Thyroid gland (tissue), 4 donors: ENCODE results near the gene SELP. TPM values are rescaled to one million over a fixed set of nuclear protein-coding genes. Genes with fewer than 3 reads are reported as not detected.

Experiments used
- DNase-seq, 2 donors: peaks; one replicate each; pipeline ENCODE4 v3.0.0-alpha.2; 2019
- H3K27ac ChIP-seq, 3 donors: fragments of 200-600 bp; sonication (generic); 1 replicate in 2 of 3; 2 replicates in 1 of 3; pipeline ENCODE4 v1.5.1; 2016 to 2019; ENCODE audit warnings: mild to moderate bottlenecking in 1 of 3, moderate library complexity in 1 of 3
- H3K27me3 ChIP-seq: fragments of 200-600 bp; sonication (generic); one replicate; pipeline ENCODE4 v1.5.1; 2019
- H3K36me3 ChIP-seq, 2 donors: fragments of 200-600 bp; sonication (generic); one replicate each; pipeline ENCODE4 v1.5.1; 2016 to 2019
- H3K4me1 ChIP-seq, 2 donors: fragments of 200-600 bp; sonication (generic); one replicate each; pipeline ENCODE4 v1.5.1; 2017 to 2019
- H3K4me3 ChIP-seq, 3 donors: fragments of 200-600 bp; sonication (generic); replicated peaks in 1 of 3; 1 replicate in 2 of 3; 2 replicates in 1 of 3; pipeline ENCODE4 v1.5.1; 2016; ENCODE audit warnings: mild to moderate bottlenecking in 1 of 3
- H3K9me3 ChIP-seq: fragments of 200-600 bp; sonication (generic); one replicate; pipeline ENCODE4 v1.5.1; 2017
- CTCF ChIP-seq, 6 experiments: fragments of 200-600 bp in 3 of 6; fragments of 450-650 bp in 3 of 6; sonication (generic) in 3 of 6; IDR thresholded peaks; one replicate each; pipeline ENCODE4 v1.5.1; 2016 to 2019; ENCODE audit warnings: antibody characterized with exemption in 6 of 6, mild to moderate bottlenecking in 2 of 6, inconsistent platforms in 1 of 6, moderate library complexity in 1 of 6
- POLR2A ChIP-seq, 2 donors: fragments of 450-650 bp; IDR thresholded peaks; one replicate each; pipeline ENCODE4 v1.6.1; 2017; ENCODE audit warnings: antibody characterized with exemption in 2 of 2, mild to moderate bottlenecking in 2 of 2, moderate library complexity in 1 of 2
- WGBS, 2 donors: methylation state at CpG; one replicate each; pipeline ENCODE4 v1.1.5; 2017; 5-methylcytosine and 5-hydroxymethylcytosine counted together
- intact Hi-C: fragments of 100-400 bp; cut with DNase I; formaldehyde crosslinking; loops from one replicate; pipeline ENCODE4 v1.15.1; 2023
- total RNA-seq, 4 donors: library from RNA; depleted of rRNA; stranded (reverse); fragments of >200 nt; gene quantifications; one replicate each; pipeline ENCODE4 v1.2.3, GENCODE V29; 2016

The SELP gene
- total RNA-seq, 4 donors from 2014 or later, result 3.6 to 8.2 (median 5.4) TPM

- intact Hi-C loops, result no loop called here
- Histone ChIP-seq H3K27ac (no peak overlapping the region), H3K9me3 (no peaks in the 10 kb centered on the region), H3K4me1 (peaks cover 4 to 10% of the 10 kb centered on the region in 2 donors), H3K4me3 (no peak overlapping the region), H3K27me3 (no peaks in the 10 kb centered on the region), H3K36me3 (no peaks in the 10 kb centered on the region)
- TF ChIP-seq POLR2A (IDR thresholded peaks at IDR 0.05) (no peak), CTCF (IDR thresholded peaks at IDR 0.05) (no peak)
- DNase-seq, result no peak
Observed at GRCh38 chr1:169585181-169585580, 44.7 kb downstream of the SELP start.

- Histone ChIP-seq H3K9me3 (no peaks in the 10 kb centered on the region), H3K4me1 (peaks cover 4 to 10% of the 10 kb centered on the region in 2 donors), H3K27me3 (no peaks in the 10 kb centered on the region), H3K27ac (no peak overlapping the region), H3K36me3 (no peaks in the 10 kb centered on the region), H3K4me3 (no peak overlapping the region)
- intact Hi-C loops, result no loop called here
- TF ChIP-seq POLR2A (IDR thresholded peaks at IDR 0.05) (no peak), CTCF (IDR thresholded peaks at IDR 0.05) (no peak)
- WGBS, 2 donors, result 63 to 67% methylated on average over 4 of the region's 4 CpGs
- DNase-seq, result no peak
Observed at GRCh38 chr1:169584483-169585144, 45.3 kb downstream of the SELP start.

GRCh38 chr1:169577981-169578738, 51.8 kb downstream of the SELP start:
- Histone ChIP-seq H3K27ac (no peak overlapping the region), H3K9me3 (no peaks in the 10 kb centered on the region), H3K36me3 (no peaks in the 10 kb centered on the region), H3K27me3 (no peaks in the 10 kb centered on the region), H3K4me3 (no peak overlapping the region), H3K4me1 (no peaks in the 10 kb centered on the region)
- TF ChIP-seq CTCF (IDR thresholded peaks at IDR 0.05) (no peak), POLR2A (IDR thresholded peaks at IDR 0.05) (no peak)
- DNase-seq, result no peak
- intact Hi-C loops, result no loop called here
- WGBS, 2 donors, result 83 to 85% methylated on average over 5 of the region's 5 CpGs

GRCh38 chr1:169576935-169577331, 53.0 kb downstream of the SELP start:
- Histone ChIP-seq H3K4me3 (no peak overlapping the region), H3K27me3 (no peaks in the 10 kb centered on the region), H3K9me3 (no peaks in the 10 kb centered on the region), H3K4me1 (no peaks in the 10 kb centered on the region), H3K36me3 (no peaks in the 10 kb centered on the region), H3K27ac (no peak overlapping the region)
- TF ChIP-seq CTCF (IDR thresholded peaks at IDR 0.05), result no peak
- TF ChIP-seq POLR2A (IDR thresholded peaks at IDR 0.05), result no peak
- WGBS, 2 donors, result 64 to 76% methylated on average over 1 of the region's 1 CpG
- intact Hi-C loops, result no loop called here
- DNase-seq, result no peak

- Histone ChIP-seq H3K4me1 (no peaks in the 10 kb centered on the region), H3K36me3 (no peaks in the 10 kb centered on the region), H3K9me3 (no peaks in the 10 kb centered on the region), H3K27ac (peak overlapping the region in 1 of 3 donors; percentile 28), H3K27me3 (no peaks in the 10 kb centered on the region), H3K4me3 (no peak overlapping the region)
- intact Hi-C loops, result no loop called here
- no peak for TF ChIP-seq POLR2A (IDR thresholded peaks at IDR 0.05)
- no peak for TF ChIP-seq CTCF (IDR thresholded peaks at IDR 0.05)
- no peak for DNase-seq
- WGBS, 2 donors, result 73 to 79% methylated on average over 5 of the region's 5 CpGs
Observed at GRCh38 chr1:169576241-169576934, 53.5 kb downstream of the SELP start.
